SK-N-SH treated with all-trans-retinoic acid at 6 μM for 48 hours (cell line): ENCODE measurements around the gene KLHDC4.

Experiments
- CSRNP3 ChIP-seq: fragments of 250-450 bp; sonication (Bioruptor Pico); IDR thresholded peaks from 2 replicates; pipeline ENCODE4 v1.5.1; 2021; ENCODE audit warnings: mild to moderate bottlenecking, moderate library complexity
- PATZ1 ChIP-seq: fragments of 250-450 bp; sonication (Bioruptor Pico); IDR thresholded peaks from 2 replicates; pipeline ENCODE4 v1.8.0; 2020; ENCODE audit warnings: mild to moderate bottlenecking, moderate library complexity, borderline replicate concordance
- RARB ChIP-seq: fragments of 250-450 bp; sonication (Bioruptor Pico); IDR thresholded peaks from 2 replicates; pipeline ENCODE4 v1.8.0; 2021; ENCODE audit warnings: mild to moderate bottlenecking, moderate library complexity
- TCF4 ChIP-seq: fragments of 250-450 bp; sonication (Bioruptor Pico); IDR thresholded peaks from 2 replicates; pipeline ENCODE4 v1.8.0; 2021; ENCODE audit warnings: mild to moderate bottlenecking, moderate library complexity, borderline replicate concordance
- ZNF565 ChIP-seq: fragments of 450-650 bp; formaldehyde crosslinking; conservative IDR thresholded peaks from 2 replicates; pipeline ENCODE4 v1.5.0; 2020; ENCODE audit warnings: low read depth, mild to moderate bottlenecking, moderate library complexity
- ZNF8 ChIP-seq: fragments of 450-650 bp; formaldehyde crosslinking; IDR thresholded peaks from 2 replicates; pipeline ENCODE4 v1.5.0; 2020; ENCODE audit warnings: mild to moderate bottlenecking, moderate library complexity

GRCh38 chr16:87791295-87792204 is 25.8 kb upstream of the KLHDC4 start:
- no peak for TF ChIP-seq ZNF565 (CRISPR knock-in tag)
- TF ChIP-seq PATZ1 (CRISPR knock-in tag), result no peak
- no peak for TF ChIP-seq TCF4
- no peak for TF ChIP-seq RARB (CRISPR knock-in tag)
- TF ChIP-seq CSRNP3, result no peak
- no peak for TF ChIP-seq ZNF8 (CRISPR knock-in tag)
